ENCODE measurements around the gene ST6GALNAC4. TPM values are rescaled to one million over a fixed set of nuclear protein-coding genes. Genes with fewer than 3 reads are reported as not detected.

Gene ST6GALNAC4
- polyA plus RNA-seq, 4 donors, result 10.4 to 17.2 (median 13.7) TPM

Other genes with a start within 250 kb of the ST6GALNAC4 start
- 1 to 10 TPM; 2.6 to 7.7 (median 5.4) TPM for gene CFAP157, start 210.1 kb downstream of the ST6GALNAC4 start, polyA plus RNA-seq (ENCODE audit: insufficient read length in 4 of 4)
- 10 to 100 TPM in 3 of 4 donors, 1 to 10 TPM in 1; 7.4 to 21.6 (median 14.2) TPM for gene PTRH1, start 201.4 kb downstream of the ST6GALNAC4 start, polyA plus RNA-seq (ENCODE audit: insufficient read length in 4 of 4)
- under 1 TPM; 0.20 to 0.30 (median 0.27) TPM for gene TTC16, start 201.0 kb downstream of the ST6GALNAC4 start, polyA plus RNA-seq (ENCODE audit: insufficient read length in 4 of 4)
- 10 to 100 TPM; 13.7 to 21.6 (median 16.8) TPM for gene TOR2A, start 181.7 kb downstream of the ST6GALNAC4 start, polyA plus RNA-seq (ENCODE audit: insufficient read length in 4 of 4)
- gene SH2D3C, start 138.4 kb downstream of the ST6GALNAC4 start, polyA plus RNA-seq (ENCODE audit: insufficient read length in 4 of 4), result 10 to 100 TPM; 13.8 to 18.6 (median 16.0) TPM
- 10 to 100 TPM; 63.5 to 84.3 (median 72.4) TPM for gene CDK9, start 131.0 kb downstream of the ST6GALNAC4 start, polyA plus RNA-seq (ENCODE audit: insufficient read length in 4 of 4)
- 10 to 100 TPM; 40.7 to 55.2 (median 48.9) TPM for gene FPGS, start 114.2 kb downstream of the ST6GALNAC4 start, polyA plus RNA-seq (ENCODE audit: insufficient read length in 4 of 4)
- gene ENG, start 62.4 kb downstream of the ST6GALNAC4 start, polyA plus RNA-seq (ENCODE audit: insufficient read length in 4 of 4), result 100 to 1,000 TPM in 1 of 4 donors, 10 to 100 TPM in 3; 74.4 to 112 (median 80.8) TPM
- 10 to 100 TPM; 38.3 to 60.4 (median 48.1) TPM for gene AK1, start 39.4 kb downstream of the ST6GALNAC4 start, polyA plus RNA-seq (ENCODE audit: insufficient read length in 4 of 4)
- 10 to 100 TPM; 41.4 to 53.1 (median 47.2) TPM for gene ST6GALNAC6, start 17.4 kb downstream of the ST6GALNAC4 start, polyA plus RNA-seq (ENCODE audit: insufficient read length in 4 of 4)
- 1 to 10 TPM; 1.1 to 2.8 (median 2.3) TPM for gene PIP5KL1, start 13.7 kb upstream of the ST6GALNAC4 start, polyA plus RNA-seq (ENCODE audit: insufficient read length in 4 of 4)
- 10 to 100 TPM; 35.4 to 42.3 (median 37.2) TPM for gene DPM2, start 20.8 kb upstream of the ST6GALNAC4 start, polyA plus RNA-seq (ENCODE audit: insufficient read length in 4 of 4)
- 10 to 100 TPM; 34.0 to 46.4 (median 38.3) TPM for gene EEIG1, start 63.9 kb upstream of the ST6GALNAC4 start, polyA plus RNA-seq (ENCODE audit: insufficient read length in 4 of 4)
- 10 to 100 TPM in 3 of 4 donors, 1 to 10 TPM in 1; 9.5 to 12.0 (median 10.6) TPM for gene NAIF1, start 150.3 kb upstream of the ST6GALNAC4 start, polyA plus RNA-seq (ENCODE audit: insufficient read length in 4 of 4)
- 10 to 100 TPM; 12.7 to 15.8 (median 13.9) TPM for gene SLC25A25, start 151.2 kb upstream of the ST6GALNAC4 start, polyA plus RNA-seq (ENCODE audit: insufficient read length in 4 of 4)
- gene PTGES2, start 210.7 kb upstream of the ST6GALNAC4 start, polyA plus RNA-seq (ENCODE audit: insufficient read length in 4 of 4), result 10 to 100 TPM; 36.7 to 71.6 (median 58.3) TPM
- gene LCN2, start 232.4 kb upstream of the ST6GALNAC4 start, polyA plus RNA-seq (ENCODE audit: insufficient read length in 4 of 4), result 1 to 10 TPM in 3 of 4 donors, under 1 TPM in 1; 0.29 to 1.8 (median 1.1) TPM
- 10 to 100 TPM; 35.1 to 69.6 (median 56.1) TPM for gene BBLN, start 243.2 kb upstream of the ST6GALNAC4 start, polyA plus RNA-seq (ENCODE audit: insufficient read length in 4 of 4)

Data from left renal cortex interstitium (tissue), 4 donors.